Activated CD4-positive, alpha-beta T cell treated with anti-CD3 and anti-CD28 coated beads, Interleukin-2, Interleukin-6, amounts not matched to agents 100 ng/mL and 50 ng/mL, durations not matched to agents 16 hours and 8 hours (primary cell): Measurements from ENCODE around the gene PPP1R14B.

Source experiments
- DNase-seq: peaks from one replicate; pipeline ENCODE4 v3.0.0-alpha.2; 2020

The PPP1R14B gene

DNA sequence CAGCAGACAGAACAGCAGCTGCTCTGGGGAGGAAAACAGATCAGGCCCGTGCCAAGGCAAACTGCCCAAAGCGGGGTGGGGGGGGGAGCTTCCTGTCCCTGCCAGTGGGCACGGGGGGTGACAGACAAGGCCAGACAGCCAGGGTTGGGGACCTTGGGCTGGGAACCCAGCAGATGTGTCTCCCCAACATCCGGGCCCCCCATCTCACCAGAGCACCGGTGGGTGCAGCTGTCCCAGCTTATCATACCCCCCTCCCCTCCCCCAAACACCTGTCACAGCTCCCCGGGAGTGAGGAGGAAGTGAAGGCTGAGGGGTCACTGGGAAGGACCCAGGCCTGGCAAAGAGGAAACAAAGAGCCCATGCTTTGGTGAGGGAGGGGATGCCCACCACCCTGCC is 1.3 kb downstream of the PPP1R14B start:
- DNase-seq, result peak; percentile 39

- no peak for DNase-seq
Observed at GRCh38 chr11:64244966-64245365, 1.8 kb downstream of the PPP1R14B start.

DNA sequence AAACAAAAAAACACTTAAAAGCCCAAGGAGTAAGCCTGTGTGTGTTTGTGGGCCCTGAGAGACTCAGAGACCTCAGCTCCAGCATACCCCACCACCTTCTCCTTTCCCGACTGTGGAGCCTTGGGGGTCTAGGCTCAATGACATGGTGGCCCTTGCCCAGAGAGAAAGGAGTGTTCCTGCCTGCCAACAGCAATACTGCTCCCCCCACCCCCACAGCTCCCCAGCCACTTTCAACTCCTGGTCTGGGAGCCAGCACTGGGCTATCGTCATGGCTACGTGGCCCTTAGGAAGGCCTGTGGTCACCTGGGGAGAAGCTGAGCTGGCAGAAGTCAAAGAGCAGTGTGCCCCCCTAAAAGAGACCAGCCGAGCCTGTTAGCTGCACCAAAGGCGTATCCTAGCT is 2.6 kb downstream of the PPP1R14B start:
- DNase-seq, result no peak

DNA sequence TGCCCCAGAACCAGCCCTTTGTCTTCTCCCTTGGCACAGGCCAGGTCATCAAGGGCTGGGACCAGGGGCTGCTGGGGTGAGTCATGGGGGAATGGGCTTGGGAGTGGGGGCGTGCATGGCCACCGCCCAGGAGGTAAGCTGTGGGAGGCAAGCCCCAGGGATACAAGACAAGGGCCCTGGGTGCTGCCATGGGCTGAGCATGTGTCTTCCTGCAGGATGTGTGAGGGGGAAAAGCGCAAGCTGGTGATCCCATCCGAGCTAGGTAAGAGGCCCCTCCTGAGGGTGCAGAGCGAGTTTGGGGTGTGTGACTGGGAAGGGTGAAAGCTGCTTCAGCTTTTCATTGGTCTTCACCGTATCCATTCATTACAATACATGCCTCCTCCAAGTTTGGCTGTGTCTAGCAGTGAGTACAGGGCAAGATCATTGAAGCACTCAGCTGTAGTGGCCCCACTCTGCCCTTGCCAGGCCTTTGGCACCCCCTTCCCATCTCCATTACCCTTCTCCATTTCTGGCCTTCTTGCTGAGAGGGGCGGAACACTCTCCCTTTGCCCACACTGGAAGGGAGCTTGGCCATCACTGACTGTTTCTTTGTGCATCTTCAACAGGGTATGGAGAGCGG is 3.4 kb downstream of the PPP1R14B start:
- no peak for DNase-seq

GRCh38 chr11:64241491-64242374 is 5.0 kb downstream of the PPP1R14B start:
- peak; percentile 29 for DNase-seq

- peak; percentile 100 for DNase-seq
Observed at GRCh38 chr11:64241241-64241490, 5.6 kb downstream of the PPP1R14B start.

GRCh38 chr11:64240435-64241240 is 6.1 kb downstream of the PPP1R14B start, which contains the start of gene FKBP2:
Gene FKBP2 (plus strand): TSS chr11:64241095. CDS start chr11:64242388, 1,293 bp downstream.
- peak; percentile 99 for DNase-seq

DNA sequence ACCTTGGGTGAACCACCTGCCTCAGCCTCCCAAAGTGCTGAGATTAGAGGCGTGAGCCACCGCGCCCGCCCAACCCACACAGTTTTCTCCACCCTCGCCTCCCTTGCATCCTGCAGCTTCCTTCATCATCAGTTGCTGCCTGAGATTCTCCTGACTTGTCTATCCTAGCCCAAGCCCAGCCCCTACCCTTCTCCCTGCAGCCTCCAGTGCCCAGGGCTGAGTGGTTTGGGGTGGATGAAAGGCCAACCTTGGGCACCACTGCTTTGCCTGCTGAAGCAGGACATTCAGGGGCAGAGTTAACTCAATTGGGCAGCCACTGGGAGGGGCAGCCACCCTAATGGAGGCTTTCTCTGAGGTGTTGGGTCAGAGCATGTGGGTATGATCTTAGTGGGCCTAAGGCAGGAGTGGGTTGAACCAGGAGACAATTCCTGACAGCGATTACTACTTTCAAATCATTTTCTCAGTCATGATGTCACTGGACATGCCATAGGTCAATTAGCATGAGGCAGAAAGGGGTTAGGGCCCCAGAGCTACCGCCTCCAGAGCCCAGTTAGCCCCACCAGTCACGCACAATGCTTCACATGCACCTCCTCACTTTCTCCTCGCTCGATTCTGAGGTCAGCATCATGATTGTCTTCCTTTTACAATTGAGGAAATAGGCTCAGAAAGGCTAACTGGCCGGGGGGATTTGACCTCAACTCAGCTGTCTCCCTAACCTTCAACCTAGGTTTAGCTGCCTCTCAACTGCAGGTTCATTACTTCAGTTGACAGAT is 6.9 kb downstream of the PPP1R14B start:
- DNase-seq, result peak; percentile 21

GRCh38 chr11:64238999-64239398 is 7.7 kb downstream of the PPP1R14B start:
- DNase-seq, result no peak

GRCh38 chr11:64238076-64238475 is 8.7 kb downstream of the PPP1R14B start:
- DNase-seq, result no peak

DNA sequence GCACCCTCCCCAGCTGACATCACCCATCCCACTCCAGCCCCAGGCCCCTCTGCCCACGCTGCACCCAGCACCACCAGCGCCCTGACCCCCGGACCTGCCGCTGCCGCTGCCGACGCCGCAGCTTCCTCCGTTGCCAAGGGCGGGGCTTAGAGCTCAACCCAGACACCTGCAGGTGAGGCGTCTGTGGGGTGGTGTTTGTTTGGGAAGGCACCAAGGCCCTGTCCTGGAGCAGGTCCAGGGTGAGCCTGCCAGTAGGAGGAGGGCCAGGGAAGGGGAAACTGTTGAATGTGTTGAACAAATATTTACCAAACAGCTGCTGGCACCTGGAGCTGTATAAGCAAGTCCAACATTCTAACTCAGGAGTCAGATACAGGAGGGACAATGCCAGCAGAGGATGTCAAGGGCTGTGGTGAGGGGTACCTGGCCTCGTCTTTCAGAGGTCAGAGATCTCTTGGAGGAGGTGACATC is 9.2 kb downstream of the PPP1R14B start:
- no peak for DNase-seq

DNA sequence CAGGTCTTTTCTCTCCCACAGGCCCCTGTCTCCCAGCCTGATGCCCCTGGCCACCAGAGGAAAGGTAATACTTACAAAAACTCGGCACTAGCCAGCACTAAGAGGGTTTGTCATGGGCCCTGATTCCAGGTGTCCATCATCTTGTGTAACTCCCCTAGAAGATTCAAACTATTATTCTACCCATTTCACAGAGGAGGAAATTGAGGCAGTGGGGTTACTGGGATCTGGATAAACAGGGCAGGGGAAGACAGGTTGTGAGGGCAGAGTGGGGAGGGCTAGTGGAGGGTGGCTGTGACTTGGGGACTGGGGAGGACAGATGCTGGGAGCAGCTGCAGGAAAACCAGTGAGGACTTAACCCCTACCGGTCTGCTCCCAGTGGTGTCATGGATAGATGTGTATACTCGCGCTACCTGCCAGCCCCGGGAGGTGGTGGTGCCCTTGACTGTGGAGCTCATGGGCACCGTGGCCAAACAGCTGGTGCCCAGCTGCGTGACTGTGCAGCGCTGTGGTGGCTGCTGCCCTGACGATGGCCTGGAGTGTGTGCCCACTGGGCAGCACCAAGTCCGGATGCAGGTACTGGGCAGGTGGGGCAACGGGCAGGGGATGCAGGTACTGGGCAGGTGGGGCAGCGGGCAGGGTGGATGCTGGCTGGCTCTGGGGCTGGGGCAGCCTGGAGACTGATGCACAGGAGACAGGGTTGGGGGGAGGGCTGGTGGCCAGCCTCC is 11.1 kb downstream of the PPP1R14B start:
- DNase-seq, result no peak

- peak; percentile 59 for DNase-seq
Observed at GRCh38 chr11:64234647-64235379, 11.9 kb downstream of the PPP1R14B start.

- DNase-seq, result peak; percentile 81
Observed at GRCh38 chr11:64233913-64234586, 12.7 kb downstream of the PPP1R14B start, which contains the start of gene VEGFB. Gene VEGFB (plus strand): TSS chr11:64234584. CDS start chr11:64234834, 250 bp downstream.

- DNase-seq, result no peak
Observed at GRCh38 chr11:64232967-64233315, 13.8 kb downstream of the PPP1R14B start.

DNA sequence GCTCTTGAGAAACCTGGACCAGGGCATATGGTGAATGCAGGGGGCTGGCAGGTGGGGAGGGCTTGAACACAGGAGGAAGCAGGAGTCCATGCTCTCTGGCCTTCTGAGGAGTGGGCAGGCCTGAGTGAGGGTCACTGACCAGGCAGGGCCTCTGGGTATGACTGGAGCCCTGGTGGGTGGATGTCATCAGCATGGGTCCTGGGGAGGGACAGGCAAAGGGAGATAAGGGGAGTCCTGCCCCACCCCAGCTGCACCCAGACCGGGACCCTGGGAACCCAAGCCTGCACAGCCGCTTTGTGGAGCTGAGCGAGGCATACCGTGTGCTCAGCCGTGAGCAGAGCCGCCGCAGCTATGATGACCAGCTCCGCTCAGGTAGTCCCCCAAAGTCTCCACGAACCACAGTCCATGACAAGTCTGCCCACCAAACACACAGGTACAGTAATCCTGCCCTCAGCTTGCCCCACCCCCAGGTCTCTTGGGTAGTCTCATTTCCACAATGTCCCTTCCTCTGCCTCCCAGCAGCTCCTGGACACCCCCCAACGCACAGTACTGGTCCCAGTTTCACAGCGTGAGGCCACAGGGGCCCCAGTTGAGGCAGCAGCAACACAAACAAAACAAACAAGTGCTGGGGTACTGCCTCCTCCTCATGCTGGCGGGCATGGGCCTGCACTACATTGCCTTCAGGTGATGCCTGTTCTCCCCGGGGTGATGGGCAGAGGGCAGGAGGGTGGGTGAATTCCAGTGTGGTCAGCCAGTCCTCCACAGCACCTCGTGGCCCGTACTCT is 14.4 kb downstream of the PPP1R14B start:
- DNase-seq, result no peak

DNA sequence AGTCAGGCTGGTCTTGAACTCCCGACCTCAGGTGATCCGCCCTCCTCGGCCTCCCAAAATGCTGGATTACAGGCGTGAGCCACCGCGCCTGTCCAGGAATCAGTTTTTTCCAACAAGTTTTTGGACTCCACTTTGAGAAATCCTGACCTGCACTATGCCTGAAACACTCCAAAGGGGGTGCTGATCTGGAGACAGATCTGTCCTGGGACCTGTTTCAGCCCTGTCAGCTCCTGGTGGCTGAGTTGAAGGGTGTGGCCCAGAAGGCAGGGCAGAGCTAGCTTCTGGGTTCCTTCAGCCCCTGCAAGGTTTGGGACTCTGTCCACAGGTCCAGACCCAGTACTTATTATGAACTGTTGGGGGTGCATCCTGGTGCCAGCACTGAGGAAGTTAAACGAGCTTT is 15.2 kb downstream of the PPP1R14B start:
- no peak for DNase-seq

DNA sequence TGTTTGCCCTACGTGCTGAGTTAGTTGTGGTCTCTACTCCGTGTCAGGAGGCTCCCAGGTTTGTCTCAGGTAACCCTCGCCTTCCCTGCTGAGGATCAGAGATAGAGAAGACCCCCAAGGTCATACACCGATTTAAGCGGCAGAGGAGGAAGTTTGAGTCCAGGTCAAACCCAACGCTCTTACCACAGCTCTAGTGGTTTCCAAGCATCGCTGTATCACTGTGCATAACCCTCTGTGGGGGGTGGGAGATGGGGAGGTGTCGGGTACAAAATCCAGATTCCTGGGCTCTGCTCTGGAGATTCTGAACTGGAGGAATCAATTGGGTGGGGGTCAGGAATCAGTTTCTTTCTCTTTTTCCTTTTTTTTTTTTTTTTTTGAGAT is 15.8 kb downstream of the PPP1R14B start:
- DNase-seq, result no peak

DNA sequence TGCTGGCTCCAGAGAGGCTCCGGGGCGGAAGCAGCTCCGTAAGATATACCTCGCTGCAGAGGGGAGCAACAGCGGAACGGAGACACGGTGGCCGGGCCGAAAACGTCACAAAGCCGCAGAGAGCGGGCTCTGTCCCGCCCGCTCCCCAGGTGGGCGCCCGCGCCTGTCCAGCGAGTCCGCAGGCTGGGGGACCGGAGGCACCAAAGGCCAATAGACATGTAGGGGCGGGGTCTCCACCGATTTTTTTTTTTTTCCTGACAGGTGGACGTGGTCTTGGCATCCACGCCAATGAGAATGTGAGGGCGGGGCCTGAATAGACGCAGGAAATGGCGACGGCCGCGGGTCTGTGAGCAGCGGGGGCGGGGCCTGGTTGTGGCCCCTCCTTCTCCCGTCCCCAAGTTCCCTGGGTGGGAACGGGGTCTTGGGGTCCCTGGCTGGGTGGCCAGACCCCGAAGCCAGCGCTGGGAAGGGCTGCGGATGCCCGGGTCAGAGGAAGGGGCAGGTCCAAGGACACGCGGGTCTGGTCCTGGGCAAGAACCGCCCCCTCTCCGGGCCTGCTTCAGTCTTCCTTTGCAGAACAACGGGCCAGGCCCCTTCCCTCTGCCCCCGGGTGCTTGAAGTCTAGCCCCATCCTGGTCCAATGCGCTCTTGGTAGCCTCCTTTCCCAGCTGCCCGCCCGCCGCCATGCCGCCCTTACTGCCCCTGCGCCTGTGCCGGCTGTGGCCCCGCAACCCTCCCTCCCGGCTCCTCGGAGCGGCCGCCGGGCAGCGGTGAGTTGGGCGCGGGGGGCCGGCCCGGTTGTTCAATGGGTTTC is 16.4 kb downstream of the PPP1R14B start, which contains the start of gene DNAJC4:
Gene DNAJC4 (plus strand): TSS at position 378 of the 814 bp plus-strand sequence. CDS start 307 bp downstream, at position 685.
- peak; percentile 92 for DNase-seq
